Caco-2 (cell line): ENCODE measurements around the gene ANAPC7. TPM values are rescaled to one million over a fixed set of nuclear protein-coding genes. Genes with fewer than 3 reads are reported as not detected.

Source experiments
- BruUV-seq: library from RNA; stranded (reverse); fragments of 400-500 nt; replicated peaks from 2 replicates; lab custom pipeline; 2021; lab: Mats Ljungman, UMichigan
- CTCF ChIA-PET: fragments of 300-600 bp; sonication (Branson Sonifier 250); formaldehyde crosslinking; loops from one replicate; lab custom pipeline; 2022; ENCODE audit warnings: antibody characterized with exemption; lab: Charles Lee
- POLR2A ChIA-PET: fragments of 300-600 bp; sonication (Branson Sonifier 250); formaldehyde crosslinking; loops from one replicate; lab custom pipeline; 2022; ENCODE audit warnings: antibody characterized with exemption; lab: Charles Lee
- DNase-seq, 2 experiments: peaks; one replicate each; pipeline versions ENCODE4 v3.0.0 to v3.0.0-alpha.2; 2020 to 2022
- H3K27me3 ChIP-seq: replicated peaks from 2 replicates; pipeline ENCODE4 v1.6.0; 2011; ENCODE audit warnings: low read length; ENCODE audit not compliant: control insufficient read depth, insufficient read depth
- H3K36me3 ChIP-seq: 2 replicates; pipeline ENCODE4 v1.5.1; 2011; ENCODE audit warnings: low read length; ENCODE audit not compliant: control insufficient read depth, insufficient read depth
- H3K4me1 ChIP-seq: fragments of 250-450 bp; sonication (Bioruptor Pico); 2 replicates; pipeline ENCODE4 v1.5.1; 2020; ENCODE audit warnings: mild to moderate bottlenecking
- H3K4me3 ChIP-seq: 2 replicates; pipeline ENCODE4 v1.5.1; 2011; ENCODE audit warnings: low read depth, mild to moderate bottlenecking, control low read depth, low read length
- H3K9me3 ChIP-seq: fragments of 250-450 bp; sonication (Bioruptor Pico); 2 replicates; pipeline ENCODE4 v1.5.1; 2020; ENCODE audit warnings: mild to moderate bottlenecking, moderate library complexity
- H3K27ac Mint-ChIP-seq: one replicate; pipeline ENCODE4 v1.8.0; 2022; ENCODE audit warnings: mixed read lengths; ENCODE audit not compliant: unreplicated experiment
- H3K27me3 Mint-ChIP-seq: one replicate; pipeline ENCODE4 v1.8.0; 2022; ENCODE audit warnings: mixed read lengths; ENCODE audit not compliant: insufficient read depth, unreplicated experiment
- H3K36me3 Mint-ChIP-seq: one replicate; pipeline ENCODE4 v1.8.0; 2022; ENCODE audit warnings: mild to moderate bottlenecking, mixed read lengths; ENCODE audit not compliant: insufficient read depth, unreplicated experiment
- H3K4me1 Mint-ChIP-seq: one replicate; pipeline ENCODE4 v1.8.0; 2022; ENCODE audit warnings: low read depth, mixed read lengths; ENCODE audit not compliant: unreplicated experiment
- H3K4me3 Mint-ChIP-seq: one replicate; pipeline ENCODE4 v1.8.0; 2022; ENCODE audit warnings: mild to moderate bottlenecking, moderate library complexity, mixed read lengths; ENCODE audit not compliant: unreplicated experiment
- H3K9me3 Mint-ChIP-seq: one replicate; pipeline ENCODE4 v1.8.0; 2022; ENCODE audit warnings: mixed read lengths; ENCODE audit not compliant: unreplicated experiment
- intact Hi-C: fragments of 100-400 bp; cut with micrococcal nuclease; formaldehyde crosslinking; loops from one replicate; pipeline ENCODE4 v1.10.0; 2022; ENCODE audit not compliant: unreplicated experiment
- total RNA-seq: library from RNA; stranded (reverse); gene quantifications from 2 replicates; pipeline ENCODE4 v1.2.3, GENCODE V29; 2022
- TF ChIP-seq, protein P1 (sequence below), 2 experiments: fragments of 200-600 bp in 1 of 2; IDR thresholded peaks; 1 replicate in 1 of 2; 2 replicates in 1 of 2; pipeline versions ENCODE4 v1.5.1 to v1.8.0; 2011 to 2022; ENCODE audit warnings: antibody characterized with exemption in 1 of 2, control low read depth in 1 of 2, inconsistent platforms in 1 of 2, low read depth in 1 of 2, low read length in 1 of 2, mild to moderate bottlenecking in 1 of 2, moderate library complexity in 1 of 2; ENCODE audit not compliant: insufficient read depth in 1 of 2, severe bottlenecking in 1 of 2, unreplicated experiment in 1 of 2

The ANAPC7 gene
- total RNA-seq, 1 experiment from 2014 or later = 93.8 TPM

DNA sequence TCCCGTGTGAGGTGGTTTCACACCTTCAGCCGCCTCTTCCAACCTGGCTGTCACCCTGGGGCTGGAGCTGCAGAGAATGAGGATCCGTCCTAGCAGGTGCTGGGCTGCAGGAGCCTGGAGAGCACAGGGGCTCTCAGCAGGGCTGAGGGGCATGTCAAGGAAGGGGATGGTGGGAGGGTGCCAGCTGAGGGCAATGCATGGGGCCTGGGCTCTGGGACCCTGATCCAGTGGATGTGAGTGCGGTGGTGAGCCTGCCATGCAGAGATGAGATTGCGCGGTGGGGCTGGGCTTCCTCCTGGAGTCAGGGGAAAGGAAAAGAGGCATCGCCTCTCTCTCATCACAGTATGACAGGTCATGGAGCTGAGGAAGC is 31.5 kb downstream of the ANAPC7 start:
- no peaks in the 10 kb centered on the region for H3K9me3 Mint-ChIP-seq
- no peak for DNase-seq
- H3K27me3 Mint-ChIP-seq = no peaks in the 10 kb centered on the region
- no peaks in the 10 kb centered on the region for H3K27me3 ChIP-seq
- TF ChIP-seq, protein P1, sequence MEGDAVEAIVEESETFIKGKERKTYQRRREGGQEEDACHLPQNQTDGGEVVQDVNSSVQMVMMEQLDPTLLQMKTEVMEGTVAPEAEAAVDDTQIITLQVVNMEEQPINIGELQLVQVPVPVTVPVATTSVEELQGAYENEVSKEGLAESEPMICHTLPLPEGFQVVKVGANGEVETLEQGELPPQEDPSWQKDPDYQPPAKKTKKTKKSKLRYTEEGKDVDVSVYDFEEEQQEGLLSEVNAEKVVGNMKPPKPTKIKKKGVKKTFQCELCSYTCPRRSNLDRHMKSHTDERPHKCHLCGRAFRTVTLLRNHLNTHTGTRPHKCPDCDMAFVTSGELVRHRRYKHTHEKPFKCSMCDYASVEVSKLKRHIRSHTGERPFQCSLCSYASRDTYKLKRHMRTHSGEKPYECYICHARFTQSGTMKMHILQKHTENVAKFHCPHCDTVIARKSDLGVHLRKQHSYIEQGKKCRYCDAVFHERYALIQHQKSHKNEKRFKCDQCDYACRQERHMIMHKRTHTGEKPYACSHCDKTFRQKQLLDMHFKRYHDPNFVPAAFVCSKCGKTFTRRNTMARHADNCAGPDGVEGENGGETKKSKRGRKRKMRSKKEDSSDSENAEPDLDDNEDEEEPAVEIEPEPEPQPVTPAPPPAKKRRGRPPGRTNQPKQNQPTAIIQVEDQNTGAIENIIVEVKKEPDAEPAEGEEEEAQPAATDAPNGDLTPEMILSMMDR (IDR thresholded peaks at IDR 0.05; ENCODE audit: insufficient read depth in 1 of 2, low read depth in 1 of 2, low read length in 1 of 2, severe bottlenecking in 1 of 2, unreplicated experiment in 1 of 2) = no peak
- no peaks in the 10 kb centered on the region; the same call in 1 of the 2 replicates for H3K36me3 ChIP-seq
- H3K9me3 ChIP-seq = no peaks in the 10 kb centered on the region
- no peaks in the 10 kb centered on the region for H3K4me1 ChIP-seq
- no TSS peak for BruUV-seq
- H3K4me3 ChIP-seq = no peak overlapping the region
- POLR2A ChIA-PET = no interaction called here
- intact Hi-C loops = no loop called here
- no peak overlapping the region for H3K27ac Mint-ChIP-seq
- CTCF ChIA-PET = no interaction called here
- no peaks in the 10 kb centered on the region for H3K4me1 Mint-ChIP-seq
- no peak overlapping the region for H3K4me3 Mint-ChIP-seq
- peaks cover 68% of the 10 kb centered on the region for H3K36me3 Mint-ChIP-seq

- H3K36me3 Mint-ChIP-seq = peaks cover 70% of the 10 kb centered on the region
- Histone ChIP-seq H3K9me3 (no peaks in the 10 kb centered on the region), H3K4me3 (no peak overlapping the region), H3K36me3 (no peaks in the 10 kb centered on the region; the same call in 1 of the 2 replicates), H3K4me1 (no peaks in the 10 kb centered on the region), H3K27me3 (no peaks in the 10 kb centered on the region)
- intact Hi-C loops = no loop called here
- H3K4me1 Mint-ChIP-seq = no peaks in the 10 kb centered on the region
- H3K27me3 Mint-ChIP-seq = no peaks in the 10 kb centered on the region
- ChIA-PET POLR2A (no interaction called here), CTCF (no interaction called here)
- TF ChIP-seq, protein P1 (IDR thresholded peaks at IDR 0.05; ENCODE audit: insufficient read depth in 1 of 2, low read depth in 1 of 2, low read length in 1 of 2, severe bottlenecking in 1 of 2, unreplicated experiment in 1 of 2) = no peak
- H3K4me3 Mint-ChIP-seq = no peak overlapping the region
- no peak for DNase-seq
- H3K27ac Mint-ChIP-seq = no peak overlapping the region
- H3K9me3 Mint-ChIP-seq = no peaks in the 10 kb centered on the region
- BruUV-seq = no TSS peak
These were observed 32.0 kb downstream of the ANAPC7 start for GRCh38 chr12:110371408-110372055.

GRCh38 chr12:110370732-110371231 is 32.7 kb downstream of the ANAPC7 start:
- H3K9me3 ChIP-seq = no peaks in the 10 kb centered on the region
- no TSS peak for BruUV-seq
- Mint-ChIP-seq H3K27me3 (no peaks in the 10 kb centered on the region), H3K27ac (no peak overlapping the region), H3K4me1 (no peaks in the 10 kb centered on the region), H3K9me3 (no peaks in the 10 kb centered on the region), H3K4me3 (no peak overlapping the region), H3K36me3 (peaks cover 67% of the 10 kb centered on the region)
- H3K4me3 ChIP-seq = no peak overlapping the region
- H3K27me3 ChIP-seq = no peaks in the 10 kb centered on the region
- ChIA-PET CTCF (no interaction called here), POLR2A (no interaction called here)
- H3K4me1 ChIP-seq = no peaks in the 10 kb centered on the region
- intact Hi-C loops = no loop called here
- TF ChIP-seq, protein P1 (IDR thresholded peaks at IDR 0.05; ENCODE audit: insufficient read depth in 1 of 2, low read depth in 1 of 2, low read length in 1 of 2, severe bottlenecking in 1 of 2, unreplicated experiment in 1 of 2) = no peak
- no peak for DNase-seq
- no peaks in the 10 kb centered on the region; the same call in 1 of the 2 replicates for H3K36me3 ChIP-seq
